Testis (tissue), 2 donors: ENCODE results near the gene TRPC4AP.

Source experiments
- POLR2A ChIP-seq: fragments of 450-650 bp; IDR thresholded peaks from one replicate; pipeline ENCODE4 v1.6.1; 2017; ENCODE audit warnings: antibody characterized with exemption, mild to moderate bottlenecking, moderate library complexity
- TF ChIP-seq, protein P1 (sequence below), 3 experiments: fragments of 450-650 bp in 2 of 3; fragments of 200-600 bp in 1 of 3; sonication (generic) in 1 of 3; IDR thresholded peaks; one replicate each; pipeline ENCODE4 v1.5.1; 2016 to 2019; ENCODE audit warnings: antibody characterized with exemption in 3 of 3, mild to moderate bottlenecking in 2 of 3, moderate library complexity in 1 of 3

DNA sequence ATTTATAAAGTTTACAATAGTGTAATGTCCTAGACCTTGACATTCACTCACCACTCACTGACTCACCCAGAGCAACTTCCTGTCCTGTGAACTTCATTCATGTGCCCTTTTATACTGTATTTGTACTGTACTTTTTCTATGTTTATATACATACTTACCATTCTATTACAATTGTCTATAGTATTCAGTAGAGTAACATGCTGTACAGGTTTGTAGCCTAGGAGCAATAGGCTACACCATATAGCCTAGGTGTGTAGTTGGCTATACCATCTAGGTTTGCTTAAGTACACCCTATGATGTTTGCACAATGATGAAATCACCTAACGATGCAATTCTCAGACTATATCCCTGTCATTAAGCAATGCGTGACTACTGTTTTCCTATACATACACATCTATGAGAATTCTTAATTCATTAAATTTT lies 37.1 kb upstream of the TRPC4AP start:
- TF ChIP-seq, protein P1, sequence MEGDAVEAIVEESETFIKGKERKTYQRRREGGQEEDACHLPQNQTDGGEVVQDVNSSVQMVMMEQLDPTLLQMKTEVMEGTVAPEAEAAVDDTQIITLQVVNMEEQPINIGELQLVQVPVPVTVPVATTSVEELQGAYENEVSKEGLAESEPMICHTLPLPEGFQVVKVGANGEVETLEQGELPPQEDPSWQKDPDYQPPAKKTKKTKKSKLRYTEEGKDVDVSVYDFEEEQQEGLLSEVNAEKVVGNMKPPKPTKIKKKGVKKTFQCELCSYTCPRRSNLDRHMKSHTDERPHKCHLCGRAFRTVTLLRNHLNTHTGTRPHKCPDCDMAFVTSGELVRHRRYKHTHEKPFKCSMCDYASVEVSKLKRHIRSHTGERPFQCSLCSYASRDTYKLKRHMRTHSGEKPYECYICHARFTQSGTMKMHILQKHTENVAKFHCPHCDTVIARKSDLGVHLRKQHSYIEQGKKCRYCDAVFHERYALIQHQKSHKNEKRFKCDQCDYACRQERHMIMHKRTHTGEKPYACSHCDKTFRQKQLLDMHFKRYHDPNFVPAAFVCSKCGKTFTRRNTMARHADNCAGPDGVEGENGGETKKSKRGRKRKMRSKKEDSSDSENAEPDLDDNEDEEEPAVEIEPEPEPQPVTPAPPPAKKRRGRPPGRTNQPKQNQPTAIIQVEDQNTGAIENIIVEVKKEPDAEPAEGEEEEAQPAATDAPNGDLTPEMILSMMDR (IDR thresholded peaks at IDR 0.05), result no peak
- no peak for TF ChIP-seq POLR2A
